Stimulated activated CD4-positive, alpha-beta T cell treated with anti-CD3 and anti-CD28 coated beads, Interleukin-12 subunit alpha, Interleukin-12 subunit beta, amount 100 ng/mL, for 4 hours (primary cell): ENCODE results near the gene USP17L29.
A peak's percentile ranks its signal among the peaks of the same experiment; 100 is the strongest.
"Not testable (repeated sequence)": the region's sequence is repeated elsewhere in the genome, so short reads cannot be mapped to it uniquely, and the experiment has no call there.

Experiments used
- DNase-seq: peaks from one replicate; pipeline ENCODE4 v3.0.0-alpha.2; 2020

USP17L29 gene

GRCh38 chr4:9353338-9353737, at the start of gene USP17L29:
Gene USP17L29 (plus strand): TSS chr4:9353638. CDS start chr4:9353638, 0 bp downstream.
- DNase-seq, result not testable (repeated sequence)

GRCh38 chr4:9324191-9324590, 29.2 kb upstream of the USP17L29 start:
- not testable (repeated sequence) for DNase-seq

GRCh38 chr4:9324865-9325264, 28.6 kb upstream of the USP17L29 start, which contains the start of gene USP17L24:
Gene USP17L24 (plus strand): TSS chr4:9325165. CDS start chr4:9325165, 0 bp downstream.
- DNase-seq, result not testable (repeated sequence)

GRCh38 chr4:9329611-9330010, 23.8 kb upstream of the USP17L29 start, which contains the start of gene USP17L25:
Gene USP17L25 (plus strand): TSS chr4:9329911. CDS start chr4:9329911, 0 bp downstream.
- DNase-seq, result not testable (repeated sequence)

- DNase-seq, result not testable (repeated sequence)
Observed at GRCh38 chr4:9334358-9334757, 19.1 kb upstream of the USP17L29 start, which contains the start of gene USP17L26. Gene USP17L26 (plus strand): TSS chr4:9334658. CDS start chr4:9334658, 0 bp downstream.

GRCh38 chr4:9339103-9339502, 14.3 kb upstream of the USP17L29 start, which contains the start of gene USP17L5:
Gene USP17L5 (plus strand): TSS chr4:9339403. CDS start chr4:9339403, 0 bp downstream.
- not testable (repeated sequence) for DNase-seq

GRCh38 chr4:9343848-9344247, 9.6 kb upstream of the USP17L29 start, which contains the start of gene USP17L27:
Gene USP17L27 (plus strand): TSS chr4:9344148. CDS start chr4:9344148, 0 bp downstream.
- DNase-seq, result not testable (repeated sequence)

- not testable (repeated sequence) for DNase-seq
Observed at GRCh38 chr4:9348593-9348992, 4.8 kb upstream of the USP17L29 start, which contains the start of gene USP17L28. Gene USP17L28 (plus strand): TSS chr4:9348893. CDS start chr4:9348893, 0 bp downstream.

GRCh38 chr4:9350866-9351265, 2.6 kb upstream of the USP17L29 start:
- DNase-seq, result not testable (repeated sequence)

GRCh38 chr4:9362829-9363228, 9.4 kb downstream of the USP17L29 start, which contains the start of gene USP17L30:
Gene USP17L30 (plus strand): TSS chr4:9363129. CDS start chr4:9363129, 0 bp downstream.
- DNase-seq, result not testable (repeated sequence)

GRCh38 chr4:9379881-9380280, 26.4 kb downstream of the USP17L29 start:
- DNase-seq, result not testable (repeated sequence)

GRCh38 chr4:9381012-9381534, 27.6 kb downstream of the USP17L29 start:
- peak; percentile 56 for DNase-seq

- no peak for DNase-seq
Observed at GRCh38 chr4:9384126-9384525, 30.7 kb downstream of the USP17L29 start.

- DNase-seq, result not testable (repeated sequence)
Observed at GRCh38 chr4:9389001-9389400, 35.6 kb downstream of the USP17L29 start.
